DND-41 (cell line): ENCODE data around the gene KCTD18.

Source experiments
- CTCF ChIP-seq: IDR thresholded peaks from 2 replicates; pipeline ENCODE4 v1.5.1; 2012; ENCODE audit warnings: borderline replicate concordance, low read length, moderate library complexity, mild to moderate bottlenecking; ENCODE audit not compliant: poor library complexity, severe bottlenecking; ENCODE audit errors: extremely low read depth
- EZH2 ChIP-seq: IDR thresholded peaks from 3 replicates; pipeline ENCODE4 v1.6.1; 2012; ENCODE audit warnings: borderline replicate concordance, low read depth, mild to moderate bottlenecking, moderate library complexity, low read length, inconsistent platforms; ENCODE audit not compliant: severe bottlenecking

- TF ChIP-seq EZH2: no peak
- no peak for TF ChIP-seq CTCF
These were observed 27.7 kb downstream of the KCTD18 start for GRCh38 chr2:200482194-200482593.
